ENCODE data around the gene BACE1-AS. TPM values are rescaled to one million over a fixed set of nuclear protein-coding genes. Genes with fewer than 3 reads are reported as not detected.

The BACE1-AS gene
- total RNA-seq, 1 donor from 2014 or later = 18.1 TPM

DNA sequence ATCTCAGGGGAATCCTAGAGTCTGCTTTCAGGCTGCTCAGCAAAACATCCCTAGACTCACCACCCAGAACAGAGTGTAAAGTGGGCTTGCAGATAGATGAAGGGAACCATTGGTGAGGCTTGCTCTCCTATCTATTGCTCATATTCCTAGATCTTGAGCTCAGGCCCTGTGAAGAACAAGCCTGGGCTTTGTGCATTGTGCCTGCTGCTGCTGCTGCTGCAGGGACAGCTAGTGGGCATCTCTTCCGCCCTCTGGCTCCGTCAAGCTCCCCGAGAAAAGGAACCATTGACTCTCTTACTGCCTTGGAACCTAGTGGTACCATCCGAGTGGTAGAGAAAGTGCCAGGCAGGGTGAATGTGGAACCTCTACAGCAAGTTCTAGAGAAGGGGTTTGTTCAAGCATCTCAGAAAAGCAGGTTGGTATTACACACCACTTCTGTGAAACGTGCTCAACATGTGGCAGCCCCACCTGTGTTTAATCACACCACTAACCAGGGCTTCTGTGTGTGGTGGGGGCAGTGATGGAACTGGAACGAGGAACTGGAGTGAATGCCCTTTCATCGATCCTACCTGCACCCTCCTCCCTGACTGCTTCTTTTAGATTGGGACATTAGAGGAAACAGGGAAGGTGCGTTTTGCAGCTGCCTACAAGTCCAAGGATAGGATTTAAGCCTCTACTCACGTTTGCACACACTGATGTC, 4.4 kb downstream of the BACE1-AS start:
- Mint-ChIP-seq H3K27ac (ENCODE audit: unreplicated experiment) (no peak overlapping the region), H3K9me3 (ENCODE audit: unreplicated experiment) (peaks cover 6% of the 10 kb centered on the region), H3K4me3 (ENCODE audit: unreplicated experiment) (no peak overlapping the region), H3K27me3 (ENCODE audit: unreplicated experiment) (peaks cover 5% of the 10 kb centered on the region), H3K4me1 (ENCODE audit: low read depth, unreplicated experiment) (peaks cover 14% of the 10 kb centered on the region), H3K36me3 (ENCODE audit: unreplicated experiment) (peaks cover 9% of the 10 kb centered on the region)
- TF ChIP-seq CTCF (IDR thresholded peaks at IDR 0.05; ENCODE audit: partially characterized antibody, unreplicated experiment) = no peak
- DNase-seq = no peak

- Mint-ChIP-seq H3K4me1 (ENCODE audit: low read depth, unreplicated experiment) (peaks cover 19% of the 10 kb centered on the region), H3K9me3 (ENCODE audit: unreplicated experiment) (peaks cover 10% of the 10 kb centered on the region), H3K36me3 (ENCODE audit: unreplicated experiment) (peaks cover 4% of the 10 kb centered on the region), H3K27me3 (ENCODE audit: unreplicated experiment) (peaks cover 4% of the 10 kb centered on the region), H3K4me3 (ENCODE audit: unreplicated experiment) (no peak overlapping the region), H3K27ac (ENCODE audit: unreplicated experiment) (no peak overlapping the region)
- DNase-seq = no peak
- no peak for TF ChIP-seq CTCF (IDR thresholded peaks at IDR 0.05; ENCODE audit: partially characterized antibody, unreplicated experiment)
Observed at GRCh38 chr11:117296881-117297280, 5.7 kb downstream of the BACE1-AS start.

GRCh38 chr11:117298195-117298594, 7.0 kb downstream of the BACE1-AS start:
- H3K27ac Mint-ChIP-seq (ENCODE audit: unreplicated experiment) = no peak overlapping the region

DNA sequence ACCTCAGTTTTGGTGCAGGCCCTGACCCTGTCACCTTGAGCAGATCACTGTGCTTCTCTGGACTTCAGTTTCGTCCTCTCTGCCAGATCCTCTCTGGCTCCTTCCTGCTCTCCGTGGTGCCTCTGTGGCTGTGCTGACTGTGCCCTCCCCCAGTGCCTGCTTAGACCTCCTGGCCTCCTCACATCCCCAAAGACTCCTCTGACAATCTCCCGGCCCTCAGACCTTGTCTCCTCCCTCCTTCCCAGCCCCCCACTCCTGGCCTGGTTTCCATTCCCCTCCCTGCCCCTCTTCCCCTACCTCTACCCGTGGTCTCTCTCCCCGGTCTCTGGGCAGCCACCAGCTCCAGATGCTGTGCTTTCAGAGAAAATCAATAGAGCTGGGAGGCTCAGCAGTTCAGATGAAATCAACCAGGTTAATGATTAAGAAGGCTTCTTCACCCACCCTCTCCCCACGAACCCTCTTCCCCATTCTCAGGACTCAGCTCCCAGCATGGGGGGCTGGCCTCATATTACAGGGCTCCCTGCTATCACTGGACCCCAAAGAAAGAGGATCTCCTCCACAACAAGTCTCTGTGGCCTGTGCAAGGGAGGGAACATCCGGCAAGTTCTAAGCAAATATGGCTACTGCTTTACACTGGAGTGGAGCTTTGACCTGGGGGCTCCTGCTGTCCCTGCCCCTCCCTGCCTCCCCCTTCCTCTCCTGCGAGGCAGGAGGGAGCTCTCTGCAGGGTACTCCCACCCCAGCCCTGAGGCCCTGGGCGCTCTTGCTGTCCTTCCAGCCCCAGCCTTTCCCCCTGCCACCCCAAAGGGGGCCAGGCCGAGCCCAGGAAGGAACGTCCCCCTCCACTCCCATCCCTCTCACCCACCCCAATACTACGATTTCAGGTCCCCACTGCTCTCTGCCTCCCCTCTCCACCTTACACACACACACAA, 8.5 kb downstream of the BACE1-AS start:
- H3K27ac Mint-ChIP-seq (ENCODE audit: unreplicated experiment) = peak overlapping the region; percentile 94
- H3K9me3 Mint-ChIP-seq (ENCODE audit: unreplicated experiment) = peaks cover 10% of the 10 kb centered on the region
- peak; percentile 69 for DNase-seq
- peak overlapping the region; percentile 63 for H3K4me3 Mint-ChIP-seq (ENCODE audit: unreplicated experiment)
- peaks cover 4% of the 10 kb centered on the region for H3K36me3 Mint-ChIP-seq (ENCODE audit: unreplicated experiment)
- peaks cover 24% of the 10 kb centered on the region for H3K4me1 Mint-ChIP-seq (ENCODE audit: low read depth, unreplicated experiment)
- H3K27me3 Mint-ChIP-seq (ENCODE audit: unreplicated experiment) = peaks cover 4% of the 10 kb centered on the region
- TF ChIP-seq CTCF (IDR thresholded peaks at IDR 0.05; ENCODE audit: partially characterized antibody, unreplicated experiment) = no peak

More at GRCh38 chr11:117298195-117298594, 7.0 kb downstream of the BACE1-AS start:
- TF ChIP-seq CTCF (IDR thresholded peaks at IDR 0.05; ENCODE audit: partially characterized antibody, unreplicated experiment) = no peak
- no peak for DNase-seq
- Mint-ChIP-seq H3K36me3 (ENCODE audit: unreplicated experiment) (peaks cover 4% of the 10 kb centered on the region), H3K4me1 (ENCODE audit: low read depth, unreplicated experiment) (peaks cover 22% of the 10 kb centered on the region), H3K27me3 (ENCODE audit: unreplicated experiment) (peaks cover 4% of the 10 kb centered on the region), H3K4me3 (ENCODE audit: unreplicated experiment) (no peak overlapping the region), H3K9me3 (ENCODE audit: unreplicated experiment) (peaks cover 10% of the 10 kb centered on the region)
